GM10847 (cell line): ENCODE measurements around the gene TRPM3.

Experiments
- POLR2A ChIP-seq: IDR thresholded peaks from 2 replicates; pipeline ENCODE4 v1.6.1; 2011; ENCODE audit not compliant: insufficient read length; ENCODE audit errors: extremely low read depth

Gene TRPM3

GRCh38 chr9:70511858-70512257 is 609.6 kb downstream of the TRPM3 start:
- no peak for TF ChIP-seq POLR2A

GRCh38 chr9:70510157-70510770 is 611.2 kb downstream of the TRPM3 start:
- no peak for TF ChIP-seq POLR2A

- no peak for TF ChIP-seq POLR2A
Measured at GRCh38 chr9:70506159-70506558, 615.3 kb downstream of the TRPM3 start.

- TF ChIP-seq POLR2A = no peak
Measured at GRCh38 chr9:70504834-70505233, 616.6 kb downstream of the TRPM3 start.

- TF ChIP-seq POLR2A = no peak
Measured at GRCh38 chr9:70502690-70503089, 618.7 kb downstream of the TRPM3 start.

- no peak for TF ChIP-seq POLR2A
Measured at GRCh38 chr9:70500793-70501192, 620.6 kb downstream of the TRPM3 start.

- TF ChIP-seq POLR2A = no peak
Measured at GRCh38 chr9:70499621-70500020, 621.8 kb downstream of the TRPM3 start.

- no peak for TF ChIP-seq POLR2A
Measured at GRCh38 chr9:70498866-70499265, 622.6 kb downstream of the TRPM3 start.

GRCh38 chr9:70496244-70496643 is 625.2 kb downstream of the TRPM3 start:
- TF ChIP-seq POLR2A = no peak

GRCh38 chr9:70495514-70495913 is 625.9 kb downstream of the TRPM3 start:
- no peak for TF ChIP-seq POLR2A

GRCh38 chr9:70494221-70494620 is 627.2 kb downstream of the TRPM3 start:
- no peak for TF ChIP-seq POLR2A

- TF ChIP-seq POLR2A = no peak
Measured at GRCh38 chr9:70493029-70493428, 628.4 kb downstream of the TRPM3 start.

GRCh38 chr9:70492319-70492777 is 629.1 kb downstream of the TRPM3 start:
- TF ChIP-seq POLR2A = no peak

- TF ChIP-seq POLR2A = no peak
Measured at GRCh38 chr9:70491426-70492318, 629.7 kb downstream of the TRPM3 start.

GRCh38 chr9:70490478-70490877 is 630.9 kb downstream of the TRPM3 start:
- TF ChIP-seq POLR2A = no peak

- no peak for TF ChIP-seq POLR2A
Measured at GRCh38 chr9:70488793-70489105, 632.7 kb downstream of the TRPM3 start.

GRCh38 chr9:70488098-70488792 is 633.2 kb downstream of the TRPM3 start:
- TF ChIP-seq POLR2A = no peak

- no peak for TF ChIP-seq POLR2A
Measured at GRCh38 chr9:70486127-70486526, 635.3 kb downstream of the TRPM3 start.
